SK-N-SH (cell line): Measurements from ENCODE around the gene TPST2. TPM values are rescaled to one million over a fixed set of nuclear protein-coding genes. Genes with fewer than 3 reads are reported as not detected.

Experiments
- CTCF ChIA-PET: fragments of 300-600, 350-600 bp; formaldehyde crosslinking; extraction: SDS; loops from one replicate; lab custom pipeline; 2021; lab: Yijun Ruan, JAX
- POLR2A ChIA-PET: fragments of 350-600 bp; sonication (Branson Sonifier 250); formaldehyde crosslinking; extraction: SDS; loops from one replicate; lab custom pipeline; 2020; ENCODE audit warnings: antibody characterized with exemption, inconsistent platforms; lab: Yijun Ruan, JAX
- DNase-seq: peaks from one replicate; pipeline ENCODE4 v3.0.0; 2012
- H2AFZ ChIP-seq: fragments of 200-600 bp; sonication (generic); 2 replicates; pipeline ENCODE4 v1.8.1; 2016; ENCODE audit warnings: antibody characterized with exemption, mild to moderate bottlenecking, low read depth
- H3F3A ChIP-seq: fragments of 200-600 bp; sonication (generic); replicated peaks from 2 replicates; pipeline ENCODE3; 2016; ENCODE audit warnings: antibody characterized with exemption, mild to moderate bottlenecking; ENCODE audit not compliant: insufficient read depth
- H3K27ac ChIP-seq, 2 experiments: fragments of 200-500 bp in 1 of 2; fragments of 200-600 bp in 1 of 2; sonication (Bioruptor generic) in 1 of 2; sonication (generic), shearing (Covaris generic) in 1 of 2; 2 replicates each; pipeline versions ENCODE4 v1.5.1 to v1.6.1; 2014 to 2016; ENCODE audit warnings: low read depth in 2 of 2, inconsistent platforms in 1 of 2, low read length in 1 of 2, mild to moderate bottlenecking in 1 of 2, mixed read lengths in 1 of 2
- H3K27me3 ChIP-seq: fragments of 200-600 bp; sonication (generic), shearing (Covaris generic); 2 replicates; pipeline ENCODE4 v1.6.1; 2016; ENCODE audit warnings: mixed run types; ENCODE audit not compliant: insufficient read depth
- H3K36me3 ChIP-seq, 2 experiments: fragments of 200-500 bp in 1 of 2; fragments of 200-600 bp in 1 of 2; sonication (Bioruptor generic) in 1 of 2; sonication (generic) in 1 of 2; replicated peaks in 1 of 2; 2 replicates each; pipeline versions ENCODE3 to v1.5.1; 2014 to 2016; ENCODE audit warnings: low read length in 1 of 2, mild to moderate bottlenecking in 1 of 2; ENCODE audit not compliant: insufficient read depth in 2 of 2, control insufficient read depth in 1 of 2
- H3K4me1 ChIP-seq, 2 experiments: fragments of 200-500 bp in 1 of 2; fragments of 200-600 bp in 1 of 2; sonication (Bioruptor generic) in 1 of 2; sonication (generic), shearing (Covaris generic) in 1 of 2; 2 replicates each; pipeline versions ENCODE4 v1.5.1 to v1.6.1; 2014 to 2016; ENCODE audit warnings: low read depth in 1 of 2, low read length in 1 of 2, mixed run types in 1 of 2; ENCODE audit not compliant: insufficient read depth in 2 of 2, control insufficient read depth in 1 of 2
- H3K4me2 ChIP-seq: fragments of 200-600 bp; sonication (generic), shearing (Covaris generic); 2 replicates; pipeline ENCODE4 v1.6.1; 2017; ENCODE audit warnings: mixed run types
- H3K4me3 ChIP-seq, 2 experiments: fragments of 200-500 bp in 1 of 2; fragments of 200-600 bp in 1 of 2; sonication (Bioruptor generic) in 1 of 2; sonication (generic), shearing (Covaris generic) in 1 of 2; 2 replicates each; pipeline versions ENCODE4 v1.5.1 to v1.8.1; 2014 to 2016; ENCODE audit warnings: low read depth in 2 of 2, inconsistent platforms in 1 of 2, low read length in 1 of 2, mild to moderate bottlenecking in 1 of 2, mixed read lengths in 1 of 2, moderate library complexity in 1 of 2
- H3K79me2 ChIP-seq: fragments of 200-600 bp; sonication (generic); 2 replicates; pipeline ENCODE4 v1.8.1; 2017; ENCODE audit warnings: mild to moderate bottlenecking; ENCODE audit not compliant: insufficient read depth
- H3K9ac ChIP-seq: fragments of 200-600 bp; sonication (generic); 2 replicates; pipeline ENCODE4 v1.6.1; 2017; ENCODE audit warnings: mixed run types
- H3K9me2 ChIP-seq: fragments of 200-600 bp; sonication (generic); 2 replicates; pipeline ENCODE4 v1.6.1; 2017; ENCODE audit warnings: mixed run types
- H3K9me3 ChIP-seq: fragments of 200-600 bp; sonication (generic); 2 replicates; pipeline ENCODE4 v1.6.1; 2017; ENCODE audit warnings: mixed run types, mild to moderate bottlenecking, moderate library complexity
- H4K20me1 ChIP-seq: fragments of 200-600 bp; sonication (generic); 2 replicates; pipeline ENCODE4 v1.6.1; 2017; ENCODE audit warnings: mild to moderate bottlenecking, mixed run types; ENCODE audit not compliant: insufficient read depth
- ELF1 ChIP-seq: IDR thresholded peaks from 2 replicates; pipeline ENCODE4 v1.4.0; 2012
- EP300 ChIP-seq, 2 experiments: IDR thresholded peaks; 2 replicates each; pipeline versions ENCODE4 v1.4.0 to v1.6.1; 2012; ENCODE audit warnings: borderline replicate concordance in 1 of 2, low read depth in 1 of 2, low read length in 1 of 2
- EZH2phosphoT487 ChIP-seq: fragments of 200-600 bp; sonication (generic); IDR thresholded peaks from 2 replicates; pipeline ENCODE4 v1.6.1; 2017; ENCODE audit warnings: low read depth, mixed run types, mild to moderate bottlenecking, antibody characterized with exemption, moderate library complexity, borderline replicate concordance
- FOXJ3 ChIP-seq: sonication (generic); formaldehyde crosslinking; IDR thresholded peaks from 2 replicates; pipeline ENCODE4 v1.5.1; 2020; ENCODE audit warnings: mild to moderate bottlenecking, missing genetic modification reagents
- GABPA ChIP-seq: IDR thresholded peaks from 2 replicates; pipeline ENCODE4 v1.4.0; 2012; ENCODE audit warnings: low read depth, mild to moderate bottlenecking
- GATA2 ChIP-seq: sonication (generic); formaldehyde crosslinking; IDR thresholded peaks from 2 replicates; pipeline ENCODE4 v1.5.0; 2020; ENCODE audit warnings: mild to moderate bottlenecking, missing genetic modification reagents
- JUND ChIP-seq: IDR thresholded peaks from 2 replicates; pipeline ENCODE4 v1.4.0; 2012
- MEF2A ChIP-seq: IDR thresholded peaks from 2 replicates; pipeline ENCODE4 v1.4.0; 2012; ENCODE audit warnings: low read depth, borderline replicate concordance
- NRF1 ChIP-seq: IDR thresholded peaks from 2 replicates; pipeline ENCODE4 v1.6.1; 2012; ENCODE audit warnings: low read depth, mild to moderate bottlenecking, low read length
- RAD21 ChIP-seq: IDR thresholded peaks from 2 replicates; pipeline ENCODE4 v1.6.1; 2012; ENCODE audit warnings: mild to moderate bottlenecking, low read length
- RCOR1 ChIP-seq: fragments of 150-350 bp; IDR thresholded peaks from 2 replicates; pipeline ENCODE4 v1.6.1; 2017; ENCODE audit warnings: antibody characterized with exemption, low read length
- RFX5 ChIP-seq: IDR thresholded peaks from 2 replicates; pipeline ENCODE4 v1.6.1; 2012; ENCODE audit warnings: mild to moderate bottlenecking, improper control_type of control experiment, low read length
- RXRA ChIP-seq: IDR thresholded peaks from 2 replicates; pipeline ENCODE4 v1.4.0; 2012; ENCODE audit warnings: low read depth, mild to moderate bottlenecking, borderline replicate concordance
- SIN3A ChIP-seq: IDR thresholded peaks from 2 replicates; pipeline ENCODE4 v1.6.1; 2012; ENCODE audit warnings: low read depth, mild to moderate bottlenecking, low read length, moderate library complexity, borderline replicate concordance
- SMC3 ChIP-seq: IDR thresholded peaks from 2 replicates; pipeline ENCODE4 v1.6.1; 2012; ENCODE audit warnings: low read depth, low read length, improper control_type of control experiment
- TCF12 ChIP-seq: IDR thresholded peaks from 2 replicates; pipeline ENCODE4 v1.4.0; 2012
- WGBS: methylation state at CpG from one replicate; pipeline ENCODE4 v1.1.6; 2017; ENCODE audit warnings: low lambda C conversion rate; 5-methylcytosine and 5-hydroxymethylcytosine counted together
- polyA plus RNA-seq, 3 experiments: library from polyadenylated mRNA; depleted of rRNA; stranded (reverse); fragments of >200 nt; gene quantifications; 2 replicates each; pipeline ENCODE4 v1.2.3, GENCODE V29; 2012
- TF ChIP-seq, protein P1 (sequence below): IDR thresholded peaks from 2 replicates; pipeline ENCODE4 v1.4.0; 2012; ENCODE audit warnings: low read depth
- TF ChIP-seq, protein P2 (sequence below): fragments of 200-600 bp; sonication (generic); IDR thresholded peaks from 2 replicates; pipeline ENCODE4 v1.6.1; 2017; ENCODE audit warnings: antibody characterized with exemption, mild to moderate bottlenecking, moderate library complexity
- TF ChIP-seq, protein P3 (sequence below): IDR thresholded peaks from 2 replicates; pipeline ENCODE4 v1.6.1; 2012; ENCODE audit warnings: mild to moderate bottlenecking, low read depth, low read length, moderate library complexity

TPST2 gene
- polyA plus RNA-seq, 1 of the 3 experiments (the other 2 are of a cell fraction), result 58.4 TPM

DNA sequence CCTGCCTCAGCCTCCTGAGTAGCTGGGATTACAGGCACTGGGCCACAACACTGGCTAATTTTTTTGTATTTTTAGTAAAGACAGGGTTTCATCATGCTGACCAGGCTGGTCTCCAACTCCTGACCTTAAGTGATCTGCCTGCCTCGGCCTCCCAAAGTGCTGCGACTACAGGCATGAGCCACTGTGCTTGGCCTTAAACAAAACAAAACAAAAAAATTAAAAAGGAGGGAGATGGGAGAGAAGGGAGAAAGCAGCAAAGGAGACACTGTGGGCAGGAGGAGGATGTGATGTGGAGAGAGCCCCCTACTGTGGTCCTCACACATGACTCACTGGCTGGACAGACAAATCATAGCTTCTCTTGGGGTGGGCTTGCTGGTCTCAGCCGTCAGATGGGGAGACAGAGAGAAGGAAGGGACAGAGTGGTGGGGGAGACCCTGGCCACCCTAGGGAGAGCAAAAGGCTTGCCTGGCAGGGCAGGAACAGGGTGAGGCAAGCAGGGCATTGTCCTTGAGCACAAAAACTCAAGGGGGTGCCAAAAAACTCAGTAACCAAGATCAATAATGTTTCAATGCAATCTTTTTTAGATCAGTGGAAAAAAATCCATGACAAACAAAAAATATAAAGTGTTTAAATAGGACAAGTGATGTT lies 31.6 kb downstream of the TPST2 start:
- Histone ChIP-seq H3K4me3 (no peak overlapping the region), H3K9me2 (no peaks in the 10 kb centered on the region), H3K9ac (no peak overlapping the region), H3K36me3 (no peaks in the 10 kb centered on the region), H3K4me2 (no peak overlapping the region), H3K79me2 (peaks cover 40% of the 10 kb centered on the region; the same call in 1 of the 2 replicates), H3K9me3 (no peaks in the 10 kb centered on the region), H3F3A (peaks cover 4% of the 10 kb centered on the region), H3K4me1 (peaks cover 0 to 3% of the 10 kb centered on the region in 2 experiments; a peak in 1 of 4 replicates), H3K27me3 (no peaks in the 10 kb centered on the region), H2AFZ (no peak overlapping the region), H3K27ac (peak overlapping the region in 1 of 2 experiments; percentile 47; a peak in 1 of 4 replicates), H4K20me1 (no peaks in the 10 kb centered on the region)
- no peak for DNase-seq
- 86% methylated on average over 3 of the region's 3 CpGs for WGBS
- TF ChIP-seq RAD21 (no peak), GABPA (no peak), MEF2A (no peak), FOXJ3 (CRISPR knock-in tag) (no peak), NRF1 (no peak), EP300 (IDR thresholded peaks at IDR 0.05; ENCODE audit: borderline replicate concordance in 1 of 2, low read depth in 1 of 2, low read length in 1 of 2) (no peak), RFX5 (no peak), RXRA (no peak), ELF1 (no peak), JUND (no peak), SIN3A (no peak), SMC3 (no peak), GATA2 (CRISPR knock-in tag) (no peak), EZH2phosphoT487 (no peak), RCOR1 (no peak), TCF12 (no peak)
- TF ChIP-seq, protein P1, sequence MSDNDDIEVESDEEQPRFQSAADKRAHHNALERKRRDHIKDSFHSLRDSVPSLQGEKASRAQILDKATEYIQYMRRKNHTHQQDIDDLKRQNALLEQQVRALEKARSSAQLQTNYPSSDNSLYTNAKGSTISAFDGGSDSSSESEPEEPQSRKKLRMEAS, result no peak
- TF ChIP-seq, protein P2, sequence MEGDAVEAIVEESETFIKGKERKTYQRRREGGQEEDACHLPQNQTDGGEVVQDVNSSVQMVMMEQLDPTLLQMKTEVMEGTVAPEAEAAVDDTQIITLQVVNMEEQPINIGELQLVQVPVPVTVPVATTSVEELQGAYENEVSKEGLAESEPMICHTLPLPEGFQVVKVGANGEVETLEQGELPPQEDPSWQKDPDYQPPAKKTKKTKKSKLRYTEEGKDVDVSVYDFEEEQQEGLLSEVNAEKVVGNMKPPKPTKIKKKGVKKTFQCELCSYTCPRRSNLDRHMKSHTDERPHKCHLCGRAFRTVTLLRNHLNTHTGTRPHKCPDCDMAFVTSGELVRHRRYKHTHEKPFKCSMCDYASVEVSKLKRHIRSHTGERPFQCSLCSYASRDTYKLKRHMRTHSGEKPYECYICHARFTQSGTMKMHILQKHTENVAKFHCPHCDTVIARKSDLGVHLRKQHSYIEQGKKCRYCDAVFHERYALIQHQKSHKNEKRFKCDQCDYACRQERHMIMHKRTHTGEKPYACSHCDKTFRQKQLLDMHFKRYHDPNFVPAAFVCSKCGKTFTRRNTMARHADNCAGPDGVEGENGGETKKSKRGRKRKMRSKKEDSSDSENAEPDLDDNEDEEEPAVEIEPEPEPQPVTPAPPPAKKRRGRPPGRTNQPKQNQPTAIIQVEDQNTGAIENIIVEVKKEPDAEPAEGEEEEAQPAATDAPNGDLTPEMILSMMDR, result no peak
- TF ChIP-seq, protein P3, sequence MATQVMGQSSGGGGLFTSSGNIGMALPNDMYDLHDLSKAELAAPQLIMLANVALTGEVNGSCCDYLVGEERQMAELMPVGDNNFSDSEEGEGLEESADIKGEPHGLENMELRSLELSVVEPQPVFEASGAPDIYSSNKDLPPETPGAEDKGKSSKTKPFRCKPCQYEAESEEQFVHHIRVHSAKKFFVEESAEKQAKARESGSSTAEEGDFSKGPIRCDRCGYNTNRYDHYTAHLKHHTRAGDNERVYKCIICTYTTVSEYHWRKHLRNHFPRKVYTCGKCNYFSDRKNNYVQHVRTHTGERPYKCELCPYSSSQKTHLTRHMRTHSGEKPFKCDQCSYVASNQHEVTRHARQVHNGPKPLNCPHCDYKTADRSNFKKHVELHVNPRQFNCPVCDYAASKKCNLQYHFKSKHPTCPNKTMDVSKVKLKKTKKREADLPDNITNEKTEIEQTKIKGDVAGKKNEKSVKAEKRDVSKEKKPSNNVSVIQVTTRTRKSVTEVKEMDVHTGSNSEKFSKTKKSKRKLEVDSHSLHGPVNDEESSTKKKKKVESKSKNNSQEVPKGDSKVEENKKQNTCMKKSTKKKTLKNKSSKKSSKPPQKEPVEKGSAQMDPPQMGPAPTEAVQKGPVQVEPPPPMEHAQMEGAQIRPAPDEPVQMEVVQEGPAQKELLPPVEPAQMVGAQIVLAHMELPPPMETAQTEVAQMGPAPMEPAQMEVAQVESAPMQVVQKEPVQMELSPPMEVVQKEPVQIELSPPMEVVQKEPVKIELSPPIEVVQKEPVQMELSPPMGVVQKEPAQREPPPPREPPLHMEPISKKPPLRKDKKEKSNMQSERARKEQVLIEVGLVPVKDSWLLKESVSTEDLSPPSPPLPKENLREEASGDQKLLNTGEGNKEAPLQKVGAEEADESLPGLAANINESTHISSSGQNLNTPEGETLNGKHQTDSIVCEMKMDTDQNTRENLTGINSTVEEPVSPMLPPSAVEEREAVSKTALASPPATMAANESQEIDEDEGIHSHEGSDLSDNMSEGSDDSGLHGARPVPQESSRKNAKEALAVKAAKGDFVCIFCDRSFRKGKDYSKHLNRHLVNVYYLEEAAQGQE, result no peak
- ChIA-PET POLR2A (no interaction called here), CTCF (no interaction called here)
